Measurements from ENCODE around the gene APEX2.
"Not testable (repeated sequence)": the region's sequence is repeated elsewhere in the genome, so short reads cannot be mapped to it uniquely, and the experiment has no call there.

APEX2 gene

DNA sequence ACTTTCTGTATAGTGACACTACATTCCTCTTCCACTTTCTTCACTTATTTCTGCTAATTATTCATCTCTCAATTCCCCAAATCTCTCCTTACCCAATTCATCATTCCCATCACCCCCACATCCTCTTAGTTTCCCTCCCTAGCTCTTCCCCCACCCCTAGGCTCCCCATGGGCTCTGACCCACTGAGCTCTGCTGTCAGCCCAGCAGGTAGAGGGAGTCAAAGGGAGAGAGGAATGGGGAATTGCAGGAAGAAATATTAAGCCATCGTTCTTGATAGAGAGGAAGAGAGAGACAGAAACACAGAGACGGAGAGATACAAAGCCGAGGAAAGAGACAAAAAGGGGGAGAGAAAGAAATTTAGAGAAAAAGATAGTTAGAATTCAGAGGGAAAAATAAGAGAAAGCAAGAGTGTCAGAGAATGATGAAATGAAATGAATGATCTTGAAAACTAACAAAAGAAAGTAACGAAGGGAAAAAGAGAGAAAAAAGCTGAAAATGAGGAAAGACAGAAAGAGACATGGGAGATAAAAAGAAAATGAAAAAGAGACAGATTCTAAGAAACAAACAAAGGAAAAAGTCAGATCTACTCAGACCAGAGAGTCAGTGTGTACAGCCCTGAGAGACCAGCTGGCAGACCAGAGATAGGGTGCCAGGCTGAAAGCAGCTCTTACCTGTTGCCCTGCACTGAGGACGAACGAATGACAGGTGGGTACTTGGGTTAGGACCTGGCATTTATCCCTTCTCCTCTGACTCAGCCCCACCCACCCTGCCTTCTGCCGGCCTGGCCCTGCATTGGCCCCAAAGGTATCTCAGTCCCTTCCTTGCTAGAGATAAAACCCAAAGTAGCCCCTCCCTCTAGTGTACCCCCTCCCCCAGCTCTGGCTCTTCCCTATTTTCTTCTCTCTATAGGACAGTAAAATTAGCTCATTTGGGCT is 30.4 kb downstream of the APEX2 start, which contains the start of gene ALAS2:
ALAS2 (minus strand) TSS at position 707 of the 935 bp plus-strand sequence. CDS start 4,977 bp downstream, outside the sequence.
- no peak for DNase-seq (ENCODE audit: low read depth)
- TF ChIP-seq, protein P1, sequence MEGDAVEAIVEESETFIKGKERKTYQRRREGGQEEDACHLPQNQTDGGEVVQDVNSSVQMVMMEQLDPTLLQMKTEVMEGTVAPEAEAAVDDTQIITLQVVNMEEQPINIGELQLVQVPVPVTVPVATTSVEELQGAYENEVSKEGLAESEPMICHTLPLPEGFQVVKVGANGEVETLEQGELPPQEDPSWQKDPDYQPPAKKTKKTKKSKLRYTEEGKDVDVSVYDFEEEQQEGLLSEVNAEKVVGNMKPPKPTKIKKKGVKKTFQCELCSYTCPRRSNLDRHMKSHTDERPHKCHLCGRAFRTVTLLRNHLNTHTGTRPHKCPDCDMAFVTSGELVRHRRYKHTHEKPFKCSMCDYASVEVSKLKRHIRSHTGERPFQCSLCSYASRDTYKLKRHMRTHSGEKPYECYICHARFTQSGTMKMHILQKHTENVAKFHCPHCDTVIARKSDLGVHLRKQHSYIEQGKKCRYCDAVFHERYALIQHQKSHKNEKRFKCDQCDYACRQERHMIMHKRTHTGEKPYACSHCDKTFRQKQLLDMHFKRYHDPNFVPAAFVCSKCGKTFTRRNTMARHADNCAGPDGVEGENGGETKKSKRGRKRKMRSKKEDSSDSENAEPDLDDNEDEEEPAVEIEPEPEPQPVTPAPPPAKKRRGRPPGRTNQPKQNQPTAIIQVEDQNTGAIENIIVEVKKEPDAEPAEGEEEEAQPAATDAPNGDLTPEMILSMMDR (IDR thresholded peaks at IDR 0.05; ENCODE audit: low read depth, low read length, missing control alignments) = no peak
- in situ Hi-C loops (cut with HindIII; ENCODE audit: low sequenced_read_pairs) = no loop called here
- H3K4me3 ChIP-seq (ENCODE audit: low read depth, low read length) = no peak within 1 kb of the TSS

DNA sequence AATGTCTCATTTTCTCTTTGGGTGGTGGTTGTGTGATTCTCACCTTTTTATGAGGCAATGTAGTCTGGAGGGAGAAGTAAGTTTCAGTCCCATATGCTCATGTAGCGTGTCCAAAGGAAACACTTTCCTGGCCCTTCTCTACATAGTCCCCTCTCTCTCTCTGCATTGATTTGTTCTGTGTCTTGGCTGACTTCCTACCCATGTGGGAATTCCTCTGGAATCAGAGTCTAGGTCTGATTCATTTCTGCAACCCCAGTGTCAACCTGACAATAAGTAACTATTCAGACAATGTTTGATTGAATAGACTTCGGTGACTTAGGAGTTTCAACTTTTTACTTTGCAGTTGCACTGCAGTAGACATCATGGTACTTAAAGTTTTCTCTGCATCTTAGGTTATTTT is 33.3 kb downstream of the APEX2 start:
- DNase-seq (ENCODE audit: low read depth) = no peak
- H3K4me3 ChIP-seq (ENCODE audit: low read depth, low read length) = no peak overlapping the region
- in situ Hi-C loops (cut with HindIII; ENCODE audit: low sequenced_read_pairs) = no loop called here
- TF ChIP-seq, protein P1 (IDR thresholded peaks at IDR 0.05; ENCODE audit: low read depth, low read length, missing control alignments) = no peak

DNA sequence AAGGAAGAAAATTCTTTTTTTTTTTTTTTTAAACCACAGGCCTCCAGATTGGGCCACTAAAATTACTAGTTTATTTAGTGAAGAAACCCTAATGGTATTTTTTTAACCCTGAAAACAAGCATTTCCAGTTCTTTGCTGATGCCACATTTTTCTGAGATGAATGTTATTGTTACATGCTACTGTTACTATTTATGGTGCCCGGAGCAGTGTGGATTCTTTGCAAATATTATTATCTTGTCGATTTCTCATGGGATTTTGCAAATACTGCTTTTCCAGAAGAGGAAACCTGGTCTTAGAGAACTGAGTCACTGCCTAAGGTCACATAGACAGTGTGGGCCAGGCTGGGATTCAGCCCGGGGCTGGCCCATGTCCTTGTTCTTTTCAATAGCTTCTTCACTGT is 39.3 kb downstream of the APEX2 start:
- DNase-seq (ENCODE audit: low read depth) = no peak
- in situ Hi-C loops (cut with HindIII; ENCODE audit: low sequenced_read_pairs) = no loop called here
- no peak overlapping the region for H3K4me3 ChIP-seq (ENCODE audit: low read depth, low read length)
- TF ChIP-seq, protein P1 (IDR thresholded peaks at IDR 0.05; ENCODE audit: low read depth, low read length, missing control alignments) = no peak

DNA sequence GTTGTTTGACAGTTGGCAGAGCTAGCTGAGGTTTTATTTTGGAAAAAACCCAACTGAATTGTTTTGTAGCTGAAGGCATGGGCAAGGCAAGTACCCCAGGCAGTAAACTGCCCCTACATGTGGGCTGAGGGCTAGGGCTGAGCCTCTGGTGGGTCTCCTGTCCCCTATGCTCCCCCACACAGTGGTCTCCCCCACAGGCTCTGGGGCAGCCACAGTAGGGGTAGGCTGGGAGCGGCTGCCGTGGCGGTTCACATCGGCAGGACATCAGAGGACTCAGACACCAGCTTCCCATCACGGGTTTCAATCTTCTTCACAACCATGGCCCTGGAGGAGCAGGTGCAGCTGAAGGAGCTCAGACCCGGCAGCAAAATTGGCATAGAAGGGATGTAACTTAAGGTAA is 41.4 kb downstream of the APEX2 start:
- TF ChIP-seq, protein P1 (IDR thresholded peaks at IDR 0.05; ENCODE audit: low read depth, low read length, missing control alignments) = no peak
- DNase-seq (ENCODE audit: low read depth) = no peak
- no peak overlapping the region for H3K4me3 ChIP-seq (ENCODE audit: low read depth, low read length)
- in situ Hi-C loops (cut with HindIII; ENCODE audit: low sequenced_read_pairs) = no loop called here

DNA sequence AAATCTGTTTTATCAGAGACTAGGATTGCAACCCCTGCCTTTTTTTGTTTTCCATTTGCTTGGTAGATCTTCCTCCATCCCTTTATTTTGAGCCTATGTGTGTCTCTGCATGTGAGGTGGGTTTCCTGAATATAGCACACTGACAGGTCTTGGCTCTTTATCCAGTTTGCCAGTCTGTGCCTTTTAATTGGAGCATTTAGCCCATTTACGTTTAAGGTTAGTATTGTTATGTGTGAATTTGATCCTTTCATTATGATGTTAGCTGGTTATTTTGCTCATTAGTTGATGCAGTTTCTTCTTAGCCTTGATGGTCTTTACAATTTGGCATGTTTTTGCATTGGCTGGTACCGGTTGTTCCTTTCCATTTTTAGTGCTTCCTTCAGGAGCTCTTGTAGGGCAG is 50.4 kb downstream of the APEX2 start:
- DNase-seq (ENCODE audit: low read depth); in situ Hi-C loops (cut with HindIII; ENCODE audit: low sequenced_read_pairs); H3K4me3 ChIP-seq (ENCODE audit: low read depth, low read length): not testable (repeated sequence)

DNA sequence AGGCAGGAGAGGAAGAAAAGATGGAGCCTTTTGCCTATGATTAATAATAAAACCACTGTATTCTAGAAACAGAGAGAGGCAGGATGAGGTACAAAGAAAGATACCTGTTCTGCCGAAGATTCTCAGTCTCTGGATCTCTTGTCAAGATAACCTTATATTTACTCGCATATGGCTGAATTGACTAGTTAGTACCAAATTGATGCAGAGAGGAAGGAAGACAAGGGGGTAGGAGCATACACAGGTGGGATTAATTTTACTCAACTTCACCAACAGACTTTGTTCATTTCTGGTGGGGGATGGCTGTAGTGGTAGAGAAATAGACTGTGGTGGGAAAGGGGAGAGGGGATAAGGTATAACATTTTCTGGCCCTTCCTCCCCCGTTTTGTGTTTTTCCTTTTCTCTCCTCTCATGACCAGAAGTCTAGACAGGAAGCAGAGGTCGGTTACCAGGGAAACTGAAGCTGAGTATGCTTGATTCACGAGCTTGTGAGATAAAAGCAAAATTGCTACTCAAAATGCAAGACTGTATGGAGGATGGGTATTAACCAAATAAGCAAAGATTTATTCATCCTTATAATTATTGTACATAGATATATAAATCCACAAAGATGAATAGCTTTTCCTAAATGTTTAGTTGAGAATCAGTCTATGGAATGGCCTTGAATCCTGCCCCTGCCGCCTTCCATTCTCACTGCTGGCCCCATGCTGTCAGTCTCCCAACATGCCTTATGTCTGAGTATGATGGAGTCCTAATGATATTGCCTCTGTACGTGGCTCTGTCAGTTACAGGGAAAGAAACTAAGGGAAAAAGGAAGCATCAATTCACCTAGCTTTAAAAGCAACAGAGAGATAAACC is 56.9 kb downstream of the APEX2 start:
- no peak for DNase-seq (ENCODE audit: low read depth)

More for the DNA sequence above, 56.9 kb downstream of the APEX2 start:
- H3K4me3 ChIP-seq (ENCODE audit: low read depth, low read length) = no peak overlapping the region
- in situ Hi-C loops (cut with HindIII; ENCODE audit: low sequenced_read_pairs) = no loop called here
- TF ChIP-seq, protein P1 (IDR thresholded peaks at IDR 0.05; ENCODE audit: low read depth, low read length, missing control alignments) = no peak

All from astrocyte of the cerebellum (primary cell).